Measurements from ENCODE around the gene SEMA4D.

The SEMA4D gene

GRCh38 chr9:89528540-89528939, 30.6 kb upstream of the SEMA4D start:
- DNase-seq (ENCODE audit: low read depth in 2 of 2), result no peak

DNA sequence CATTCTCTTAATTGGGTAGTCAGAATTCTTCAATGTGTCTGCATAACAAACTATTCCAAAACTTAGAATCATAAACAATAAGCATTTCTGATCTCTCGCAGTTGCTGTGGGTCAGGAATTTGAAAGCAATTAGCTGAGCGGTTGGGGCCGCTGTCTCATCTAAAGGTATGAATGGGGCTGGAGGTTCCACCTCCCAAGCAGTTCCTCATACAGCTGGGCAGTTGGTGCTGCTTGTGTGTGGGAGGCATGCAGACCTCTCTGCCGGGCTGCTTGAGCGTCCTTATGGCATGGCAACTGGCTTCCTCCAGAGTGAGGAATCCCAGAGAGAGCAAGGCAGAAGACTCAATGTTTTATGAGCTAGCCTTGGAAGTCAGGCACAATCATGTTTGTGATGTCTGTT, 30.2 kb upstream of the SEMA4D start:
- no peak for DNase-seq (ENCODE audit: low read depth in 2 of 2)

- no peak for DNase-seq (ENCODE audit: low read depth in 2 of 2)
These were observed 29.2 kb upstream of the SEMA4D start for GRCh38 chr9:89527084-89527483.

DNA sequence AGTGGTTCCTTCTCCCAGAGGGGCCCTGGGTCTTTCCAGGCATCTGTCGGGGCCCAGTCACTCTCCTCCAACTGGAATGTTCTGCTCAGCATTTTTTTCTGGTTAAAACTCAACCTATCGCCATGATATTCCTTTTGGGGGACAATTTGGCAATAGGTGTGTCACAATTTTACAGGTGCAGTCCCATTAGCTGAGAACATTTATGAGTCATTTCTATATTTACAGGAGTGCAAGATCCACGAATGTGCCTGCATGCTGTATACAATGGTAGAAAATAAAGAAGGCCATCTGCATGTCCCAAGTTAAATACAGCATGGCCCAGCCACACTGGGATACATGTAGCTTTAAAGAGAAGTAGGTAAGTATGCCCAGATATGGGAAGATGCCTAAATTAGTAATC, 28.8 kb upstream of the SEMA4D start:
- DNase-seq (ENCODE audit: low read depth in 2 of 2), result no peak

DNA sequence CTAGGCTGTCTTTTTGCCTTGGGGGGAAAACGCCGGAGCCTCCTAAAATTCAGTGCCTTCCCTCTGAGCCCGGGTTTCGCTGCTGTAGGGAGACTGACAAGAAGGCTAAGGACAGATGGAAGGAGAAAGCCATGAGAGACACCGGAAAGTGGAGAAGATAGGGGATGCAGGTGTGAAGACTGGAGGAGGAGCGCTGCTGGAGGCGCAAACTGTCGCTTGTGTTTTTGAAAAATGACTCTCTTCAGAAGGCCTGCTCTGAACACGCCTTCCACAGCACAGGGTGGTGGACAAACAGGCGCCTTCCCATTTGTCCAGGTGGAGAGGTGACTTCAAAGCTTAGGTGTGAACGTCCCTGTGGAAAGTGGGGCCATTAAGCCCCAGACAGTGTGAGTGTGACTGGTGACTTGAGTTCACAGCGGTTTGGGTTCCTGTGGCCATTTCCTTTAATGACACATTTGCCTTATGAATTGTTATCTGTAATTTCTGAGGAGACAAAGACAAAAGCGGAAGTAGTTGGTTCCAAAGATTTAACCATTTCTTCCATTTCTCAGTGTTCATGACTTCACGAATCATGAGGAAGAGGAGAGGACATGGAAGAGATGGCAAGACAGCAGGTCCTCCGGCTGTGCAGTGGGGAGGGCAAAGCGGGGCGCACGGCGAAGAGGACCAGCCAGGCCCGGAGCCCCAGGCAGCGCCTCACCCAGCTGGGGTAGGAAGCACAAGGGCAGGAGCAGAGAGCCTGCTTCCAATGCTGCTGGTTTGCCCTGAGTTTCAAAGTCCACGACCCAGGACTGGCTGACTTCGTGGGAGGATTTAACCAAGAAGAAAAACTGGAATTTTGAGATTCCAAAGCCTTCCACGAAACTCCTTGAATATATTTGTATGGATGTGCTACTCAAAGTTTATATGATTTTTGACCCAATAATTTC, 27.8 kb upstream of the SEMA4D start:
- DNase-seq (ENCODE audit: low read depth in 2 of 2), result no peak

- no peak for DNase-seq (ENCODE audit: low read depth in 2 of 2)
These were observed 27.1 kb upstream of the SEMA4D start for GRCh38 chr9:89524963-89525362.

GRCh38 chr9:89523948-89524347, 26.0 kb upstream of the SEMA4D start:
- DNase-seq (ENCODE audit: low read depth in 2 of 2), result no peak

GRCh38 chr9:89522959-89523285, 25.0 kb upstream of the SEMA4D start:
- no peak for DNase-seq (ENCODE audit: low read depth in 2 of 2)

- peak in 1 of 2 donors; percentile 48 for DNase-seq (ENCODE audit: low read depth in 2 of 2)
These were observed 24.5 kb upstream of the SEMA4D start for GRCh38 chr9:89522261-89522958.

- no peak for DNase-seq (ENCODE audit: low read depth in 2 of 2)
These were observed 21.5 kb upstream of the SEMA4D start for GRCh38 chr9:89519366-89519805.

DNA sequence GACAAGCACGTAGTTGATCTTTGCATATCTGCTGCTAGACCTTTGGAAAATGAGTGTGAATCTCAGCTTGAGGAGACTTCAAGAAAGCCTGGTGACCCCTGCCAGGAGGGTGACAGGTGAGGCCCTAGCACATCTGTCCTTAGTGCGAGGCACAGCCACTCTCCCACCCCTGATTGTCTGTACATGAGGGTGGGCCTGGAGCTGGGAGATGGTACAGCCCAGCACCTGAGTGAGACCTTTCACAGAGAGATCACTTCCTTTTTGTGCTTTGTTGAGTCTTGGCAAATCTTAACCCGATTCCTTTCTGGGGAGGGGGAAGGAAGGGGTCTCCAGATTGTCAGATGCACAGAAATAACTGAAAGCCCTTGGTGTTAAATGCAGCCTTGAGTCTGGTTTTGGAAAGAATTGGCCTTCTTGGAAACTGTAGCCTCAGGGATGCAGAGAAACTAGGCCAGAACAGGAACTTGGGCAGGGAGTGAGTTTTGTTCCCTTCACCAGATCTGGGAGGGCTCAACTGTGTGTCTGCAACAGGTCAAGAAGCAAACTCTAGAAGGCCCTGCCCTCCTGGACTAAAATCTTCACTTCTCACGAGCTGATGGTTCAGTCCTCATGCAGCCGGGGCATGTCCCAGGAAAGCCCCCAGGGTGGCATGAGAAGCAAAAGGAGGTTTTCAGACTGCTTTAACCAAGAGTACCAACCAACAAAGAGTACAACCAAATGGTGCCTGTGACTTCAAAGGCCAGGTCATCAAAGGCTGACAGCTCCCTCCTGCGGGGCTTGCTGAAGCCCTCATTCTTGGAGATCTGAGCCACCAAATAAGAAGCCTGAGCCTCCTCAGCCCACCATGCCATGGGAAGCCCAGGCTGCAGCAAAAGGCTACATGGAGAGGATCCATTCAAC, 20.8 kb upstream of the SEMA4D start:
- no peak for DNase-seq (ENCODE audit: low read depth in 2 of 2)

GRCh38 chr9:89515416-89515815, 17.5 kb upstream of the SEMA4D start:
- no peak for DNase-seq (ENCODE audit: low read depth in 2 of 2)

DNA sequence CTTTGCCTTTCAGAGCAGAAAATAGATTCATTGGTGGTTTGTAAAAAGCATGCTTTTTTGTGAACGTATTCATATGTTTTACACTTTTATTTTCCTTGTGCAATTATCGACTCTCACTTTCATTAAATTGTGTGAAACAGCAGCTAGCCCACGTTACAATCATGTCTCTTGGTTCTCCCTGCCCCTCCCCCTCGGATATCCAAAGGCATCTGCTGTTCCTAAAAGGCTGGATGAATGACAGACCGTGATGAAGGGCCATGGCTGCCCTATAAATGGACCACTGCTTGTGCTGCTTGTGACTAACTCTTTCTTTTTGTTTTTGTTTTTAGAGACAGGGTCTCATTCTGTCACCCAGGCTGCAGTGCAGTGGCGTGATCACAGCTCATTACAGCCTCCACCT, 17.0 kb upstream of the SEMA4D start:
- DNase-seq (ENCODE audit: low read depth in 2 of 2), result no peak

GRCh38 chr9:89514337-89514736, 16.4 kb upstream of the SEMA4D start:
- DNase-seq (ENCODE audit: low read depth in 2 of 2), result no peak

GRCh38 chr9:89513837-89514236, 15.9 kb upstream of the SEMA4D start:
- no peak for DNase-seq (ENCODE audit: low read depth in 2 of 2)

DNA sequence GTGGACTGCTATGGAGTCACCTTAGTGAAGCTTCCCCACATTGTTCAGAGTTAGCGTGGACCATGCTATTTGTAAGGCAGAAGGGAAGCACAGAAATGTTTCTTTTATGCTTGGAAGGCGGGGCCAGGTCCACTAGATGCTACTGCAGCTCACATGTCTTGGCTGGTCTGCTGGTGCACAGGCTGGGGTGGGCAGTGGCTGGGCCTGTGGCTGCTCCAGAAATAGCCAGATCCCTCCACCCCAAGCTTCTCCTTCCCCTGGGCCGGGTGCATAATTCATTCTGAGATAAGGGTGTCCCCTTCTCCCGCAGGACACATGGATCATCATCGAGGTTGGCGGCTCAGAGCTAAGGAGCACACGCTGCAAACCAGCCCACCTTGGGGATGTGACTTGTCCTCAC, 14.5 kb upstream of the SEMA4D start:
- DNase-seq (ENCODE audit: low read depth in 2 of 2), result no peak

DNA sequence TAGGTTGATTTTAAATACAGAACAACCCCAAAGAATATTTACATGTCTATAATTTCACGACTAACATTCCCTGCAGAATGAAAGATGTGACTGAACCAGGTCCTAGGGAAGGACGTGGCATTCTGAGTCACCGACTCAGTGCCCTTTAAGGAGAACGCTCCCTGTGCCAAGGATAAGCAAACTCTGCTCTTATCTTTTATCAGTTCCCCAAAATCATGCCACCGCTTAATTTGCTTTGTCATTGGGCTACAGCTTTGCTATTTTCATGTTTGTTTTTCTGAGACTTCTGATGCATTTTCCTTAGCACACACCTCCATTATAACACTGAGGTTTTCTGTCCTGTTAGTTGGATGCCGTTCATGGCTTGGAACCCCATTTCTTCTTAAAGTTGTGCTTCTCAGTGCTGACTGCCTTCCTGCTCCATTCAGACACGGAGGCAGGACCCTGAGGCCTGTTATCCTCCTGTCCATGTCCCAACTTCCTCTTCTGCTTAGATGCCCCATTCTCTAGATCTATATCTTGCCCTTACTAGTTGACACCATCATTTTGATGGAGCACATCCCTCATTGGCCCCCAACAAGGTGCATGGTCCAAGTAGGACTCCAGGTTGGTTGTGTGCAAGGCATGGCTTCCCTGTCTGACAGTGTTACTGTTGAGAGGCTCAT, 11.2 kb upstream of the SEMA4D start:
- no peak for DNase-seq (ENCODE audit: low read depth in 2 of 2)

DNA sequence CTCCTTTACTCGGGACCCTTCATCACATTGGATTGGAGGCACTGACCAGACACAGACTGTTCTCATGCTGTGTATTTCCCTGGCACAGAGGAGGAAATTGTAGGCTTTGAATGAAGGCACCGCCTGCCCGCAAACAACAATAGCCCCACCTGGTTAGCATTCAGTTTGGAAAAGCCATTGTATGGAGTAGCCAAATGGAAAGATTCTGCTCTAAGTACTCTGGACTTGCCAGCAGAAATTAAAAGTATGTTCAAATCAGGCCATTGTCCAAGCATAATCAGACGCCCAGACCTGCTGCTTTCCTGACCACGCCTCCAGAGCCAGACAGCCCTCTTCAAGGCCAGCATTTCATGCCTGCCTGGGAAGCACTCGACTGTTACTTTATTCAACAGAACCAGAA, 8.0 kb upstream of the SEMA4D start:
- no peak for DNase-seq (ENCODE audit: low read depth in 2 of 2)

DNA sequence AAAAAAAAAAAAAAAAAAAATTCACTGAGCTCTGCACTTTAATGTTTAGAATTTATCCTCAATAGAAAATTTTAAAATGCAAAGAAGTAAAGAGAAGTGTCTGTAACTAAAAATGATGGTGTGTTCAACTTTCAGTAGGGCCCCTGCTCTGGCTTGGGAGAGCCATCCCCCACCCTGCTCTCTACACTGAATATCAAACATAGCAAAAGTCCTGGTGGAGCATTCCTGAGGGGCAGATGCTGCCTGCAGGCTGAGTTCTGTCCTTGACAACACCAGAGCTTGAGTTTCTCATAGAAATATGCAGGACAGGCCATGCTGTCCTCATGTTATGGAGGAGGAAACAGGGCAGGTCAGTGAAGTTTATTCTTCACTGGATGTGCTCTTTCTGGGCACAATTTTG, 7.1 kb upstream of the SEMA4D start:
- no peak for DNase-seq (ENCODE audit: low read depth in 2 of 2)

DNA sequence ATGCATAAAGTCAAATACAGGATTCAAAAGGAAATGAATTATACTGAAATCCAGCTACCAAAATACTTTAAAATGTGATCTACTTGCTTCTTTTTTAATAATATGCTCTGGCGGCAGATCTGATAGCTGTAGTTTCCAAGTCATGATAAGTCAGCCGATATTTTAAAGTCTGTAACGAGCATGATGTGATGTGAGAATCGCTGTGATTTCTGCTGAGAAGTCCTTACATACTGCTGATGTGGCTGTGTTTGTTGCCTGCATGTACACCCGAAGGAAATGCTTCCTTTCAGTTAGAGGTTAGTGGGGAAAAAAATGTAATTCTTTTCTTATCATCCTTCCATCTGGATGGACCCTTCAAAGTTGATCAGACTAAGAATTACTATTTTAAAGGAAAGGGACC, 4.8 kb upstream of the SEMA4D start:
- no peak for DNase-seq (ENCODE audit: low read depth in 2 of 2)

- no peak for DNase-seq (ENCODE audit: low read depth in 2 of 2)
These were observed 4.2 kb upstream of the SEMA4D start for GRCh38 chr9:89502038-89502601.
